ENCODE data around the gene VPS13C.
A peak's percentile ranks its signal among the peaks of the same experiment; 100 is the strongest.

VPS13C gene, protein sequence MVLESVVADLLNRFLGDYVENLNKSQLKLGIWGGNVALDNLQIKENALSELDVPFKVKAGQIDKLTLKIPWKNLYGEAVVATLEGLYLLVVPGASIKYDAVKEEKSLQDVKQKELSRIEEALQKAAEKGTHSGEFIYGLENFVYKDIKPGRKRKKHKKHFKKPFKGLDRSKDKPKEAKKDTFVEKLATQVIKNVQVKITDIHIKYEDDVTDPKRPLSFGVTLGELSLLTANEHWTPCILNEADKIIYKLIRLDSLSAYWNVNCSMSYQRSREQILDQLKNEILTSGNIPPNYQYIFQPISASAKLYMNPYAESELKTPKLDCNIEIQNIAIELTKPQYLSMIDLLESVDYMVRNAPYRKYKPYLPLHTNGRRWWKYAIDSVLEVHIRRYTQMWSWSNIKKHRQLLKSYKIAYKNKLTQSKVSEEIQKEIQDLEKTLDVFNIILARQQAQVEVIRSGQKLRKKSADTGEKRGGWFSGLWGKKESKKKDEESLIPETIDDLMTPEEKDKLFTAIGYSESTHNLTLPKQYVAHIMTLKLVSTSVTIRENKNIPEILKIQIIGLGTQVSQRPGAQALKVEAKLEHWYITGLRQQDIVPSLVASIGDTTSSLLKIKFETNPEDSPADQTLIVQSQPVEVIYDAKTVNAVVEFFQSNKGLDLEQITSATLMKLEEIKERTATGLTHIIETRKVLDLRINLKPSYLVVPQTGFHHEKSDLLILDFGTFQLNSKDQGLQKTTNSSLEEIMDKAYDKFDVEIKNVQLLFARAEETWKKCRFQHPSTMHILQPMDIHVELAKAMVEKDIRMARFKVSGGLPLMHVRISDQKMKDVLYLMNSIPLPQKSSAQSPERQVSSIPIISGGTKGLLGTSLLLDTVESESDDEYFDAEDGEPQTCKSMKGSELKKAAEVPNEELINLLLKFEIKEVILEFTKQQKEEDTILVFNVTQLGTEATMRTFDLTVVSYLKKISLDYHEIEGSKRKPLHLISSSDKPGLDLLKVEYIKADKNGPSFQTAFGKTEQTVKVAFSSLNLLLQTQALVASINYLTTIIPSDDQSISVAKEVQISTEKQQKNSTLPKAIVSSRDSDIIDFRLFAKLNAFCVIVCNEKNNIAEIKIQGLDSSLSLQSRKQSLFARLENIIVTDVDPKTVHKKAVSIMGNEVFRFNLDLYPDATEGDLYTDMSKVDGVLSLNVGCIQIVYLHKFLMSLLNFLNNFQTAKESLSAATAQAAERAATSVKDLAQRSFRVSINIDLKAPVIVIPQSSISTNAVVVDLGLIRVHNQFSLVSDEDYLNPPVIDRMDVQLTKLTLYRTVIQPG (N-terminal part only)

DNA sequence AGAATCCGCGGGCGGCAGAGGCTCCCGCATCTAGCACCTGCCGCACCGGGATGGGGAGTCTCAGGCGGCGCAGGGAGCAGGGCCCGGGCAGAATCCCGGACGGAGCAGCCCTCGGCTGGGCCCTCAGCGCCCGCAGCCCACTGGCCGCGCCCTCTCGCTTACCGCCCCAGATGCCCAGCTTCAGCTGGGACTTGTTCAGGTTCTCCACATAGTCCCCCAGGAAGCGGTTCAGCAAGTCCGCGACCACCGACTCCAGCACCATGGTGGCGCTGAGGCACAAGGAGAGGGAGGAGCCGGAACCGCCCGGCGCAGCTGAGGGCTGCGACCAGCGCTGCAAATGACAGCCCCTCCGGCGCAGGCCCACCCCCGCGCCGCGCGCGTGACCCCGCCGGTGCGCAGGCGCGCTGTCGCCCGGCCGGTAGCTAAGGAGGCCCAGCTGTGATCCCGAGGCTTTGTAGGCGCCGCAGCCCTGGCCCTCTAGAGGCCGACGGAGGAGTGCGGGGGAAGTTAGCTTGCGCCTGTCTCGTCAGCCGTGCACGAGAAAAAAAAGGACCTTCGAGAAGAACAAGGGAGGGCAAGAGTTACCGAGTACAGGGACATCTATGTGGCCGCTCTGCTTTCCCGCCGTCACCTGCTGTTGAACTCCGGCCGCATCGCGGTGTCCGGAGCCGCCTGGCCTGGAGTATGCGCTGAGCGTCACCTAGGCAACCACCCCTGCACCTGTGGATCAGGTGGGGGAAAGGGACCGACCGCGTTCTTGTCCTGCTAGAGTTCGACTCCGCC lies at the start of gene VPS13C:
TSS of gene VPS13C (minus strand) at position 335 of the 783 bp plus-strand sequence. CDS start at position 262, 73 bp downstream.
- H3K4me3 ChIP-seq (ENCODE audit: low read depth in 1 of 5, low read length in 5 of 5): peak within 1 kb of the TSS; percentile 89 to 99 (median 93)
- H3K9ac ChIP-seq (ENCODE audit: low read length in 5 of 5): peak within 1 kb of the TSS; percentile 85 to 95 (median 92)
- peak within 1 kb of the TSS; percentile 82 for H3K27ac ChIP-seq (ENCODE audit: low read depth, low read length)
- peaks cover 4 to 30% (median 22%) of the 10 kb centered on the region in 5 donors for H3K4me1 ChIP-seq (ENCODE audit: control insufficient read depth in 5 of 5, insufficient read depth in 5 of 5, low read length in 5 of 5)
- H3K36me3 ChIP-seq (ENCODE audit: control insufficient read depth in 5 of 5, insufficient read depth in 5 of 5, low read length in 5 of 5): no peaks in the 10 kb centered on the region
- no peaks in the 10 kb centered on the region for H3K27me3 ChIP-seq (ENCODE audit: control insufficient read depth in 5 of 5, insufficient read depth in 4 of 5, low read length in 5 of 5)
- H3K9me3 ChIP-seq (ENCODE audit: control insufficient read depth in 5 of 5, low read length in 5 of 5): no peaks in the 10 kb centered on the region

DNA sequence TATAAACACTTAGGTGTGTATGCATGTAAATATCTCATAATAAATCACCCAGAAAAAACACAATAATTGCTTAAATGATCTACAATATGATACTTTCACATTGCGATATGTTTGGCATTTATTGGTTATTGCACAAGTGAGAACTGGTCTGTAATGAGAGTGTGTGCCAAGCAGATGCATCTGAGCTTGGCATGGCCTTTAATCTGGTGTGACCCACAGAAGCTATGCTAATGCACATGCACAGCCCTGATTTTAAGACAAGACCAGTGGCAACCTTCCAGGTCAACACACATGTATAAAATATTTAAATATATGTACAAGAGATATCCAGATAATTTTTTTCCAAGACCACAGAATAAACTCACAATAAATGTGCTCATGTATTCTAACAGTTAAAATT lies 49.2 kb upstream of the VPS13C start:
- Histone ChIP-seq H3K9me3 (ENCODE audit: control insufficient read depth in 5 of 5, low read length in 5 of 5) (no peaks in the 10 kb centered on the region), H3K4me3 (ENCODE audit: low read depth in 1 of 5, low read length in 5 of 5) (no peak overlapping the region), H3K27ac (ENCODE audit: low read depth, low read length) (peak overlapping the region; percentile 87), H3K4me1 (ENCODE audit: control insufficient read depth in 5 of 5, insufficient read depth in 5 of 5, low read length in 5 of 5) (peaks cover 4 to 30% (median 21%) of the 10 kb centered on the region in 5 donors), H3K36me3 (ENCODE audit: control insufficient read depth in 5 of 5, insufficient read depth in 5 of 5, low read length in 5 of 5) (no peaks in the 10 kb centered on the region), H3K27me3 (ENCODE audit: control insufficient read depth in 5 of 5, insufficient read depth in 4 of 5, low read length in 5 of 5) (no peaks in the 10 kb centered on the region), H3K9ac (ENCODE audit: low read length in 5 of 5) (no peak overlapping the region)

DNA sequence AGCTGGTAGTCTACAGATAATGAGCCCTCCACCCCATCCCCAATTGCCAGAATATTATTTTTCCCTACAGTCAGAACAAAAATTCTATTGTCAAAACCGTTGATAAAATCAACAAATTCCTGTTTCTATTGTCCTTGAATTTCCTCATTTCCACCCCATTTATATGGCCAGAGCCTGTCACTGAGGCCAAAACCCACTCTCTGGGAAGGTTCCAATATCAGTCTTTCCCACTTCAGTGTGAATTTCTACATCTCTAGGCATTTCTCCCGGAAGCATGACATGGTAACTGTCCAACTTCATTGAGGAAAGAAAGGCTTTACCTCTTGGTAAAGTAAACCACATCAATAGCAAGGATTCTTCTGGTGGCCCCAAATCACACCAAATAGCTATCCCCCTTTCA lies 48.2 kb upstream of the VPS13C start:
- peak overlapping the region; percentile 4 for H3K27ac ChIP-seq (ENCODE audit: low read depth, low read length)
- H3K4me3 ChIP-seq (ENCODE audit: low read depth in 1 of 5, low read length in 5 of 5): no peak overlapping the region
- H3K9me3 ChIP-seq (ENCODE audit: control insufficient read depth in 5 of 5, low read length in 5 of 5): no peaks in the 10 kb centered on the region
- H3K9ac ChIP-seq (ENCODE audit: low read length in 5 of 5): no peak overlapping the region
- peaks cover 4 to 30% (median 24%) of the 10 kb centered on the region in 5 donors for H3K4me1 ChIP-seq (ENCODE audit: control insufficient read depth in 5 of 5, insufficient read depth in 5 of 5, low read length in 5 of 5)
- no peaks in the 10 kb centered on the region for H3K27me3 ChIP-seq (ENCODE audit: control insufficient read depth in 5 of 5, insufficient read depth in 4 of 5, low read length in 5 of 5)
- H3K36me3 ChIP-seq (ENCODE audit: control insufficient read depth in 5 of 5, insufficient read depth in 5 of 5, low read length in 5 of 5): no peaks in the 10 kb centered on the region

DNA sequence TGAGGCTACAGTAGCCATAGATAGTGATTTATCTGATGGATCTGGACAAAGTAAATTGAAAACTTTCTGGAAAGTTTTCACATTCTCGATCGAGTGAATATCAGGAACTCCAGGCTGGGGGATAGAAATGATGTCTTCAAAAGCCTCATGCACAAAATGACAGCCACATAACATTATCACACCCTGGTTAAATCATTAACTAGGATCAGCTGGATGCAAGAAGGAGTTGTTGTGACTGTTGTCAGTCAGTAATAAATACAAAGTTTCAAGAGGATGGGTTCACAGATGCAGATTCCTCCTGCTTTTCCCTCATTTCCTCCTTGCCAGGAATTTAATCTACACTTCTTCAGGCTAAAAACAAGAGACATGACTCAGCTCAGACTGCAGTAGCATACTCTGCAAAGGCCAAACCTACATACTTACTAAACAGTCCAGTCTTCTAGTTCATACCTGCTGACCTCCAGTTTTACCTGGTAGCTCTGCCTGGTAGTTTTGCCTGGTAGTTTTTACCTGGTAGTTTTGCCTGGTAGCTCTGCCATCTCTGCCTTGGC lies 47.4 kb upstream of the VPS13C start:
- Histone ChIP-seq H3K4me3 (ENCODE audit: low read depth in 1 of 5, low read length in 5 of 5) (no peak overlapping the region), H3K27me3 (ENCODE audit: control insufficient read depth in 5 of 5, insufficient read depth in 4 of 5, low read length in 5 of 5) (no peaks in the 10 kb centered on the region), H3K27ac (ENCODE audit: low read depth, low read length) (no peak overlapping the region), H3K36me3 (ENCODE audit: control insufficient read depth in 5 of 5, insufficient read depth in 5 of 5, low read length in 5 of 5) (no peaks in the 10 kb centered on the region), H3K9me3 (ENCODE audit: control insufficient read depth in 5 of 5, low read length in 5 of 5) (no peaks in the 10 kb centered on the region), H3K9ac (ENCODE audit: low read length in 5 of 5) (no peak overlapping the region), H3K4me1 (ENCODE audit: control insufficient read depth in 5 of 5, insufficient read depth in 5 of 5, low read length in 5 of 5) (peaks cover 4 to 30% (median 24%) of the 10 kb centered on the region in 5 donors)

DNA sequence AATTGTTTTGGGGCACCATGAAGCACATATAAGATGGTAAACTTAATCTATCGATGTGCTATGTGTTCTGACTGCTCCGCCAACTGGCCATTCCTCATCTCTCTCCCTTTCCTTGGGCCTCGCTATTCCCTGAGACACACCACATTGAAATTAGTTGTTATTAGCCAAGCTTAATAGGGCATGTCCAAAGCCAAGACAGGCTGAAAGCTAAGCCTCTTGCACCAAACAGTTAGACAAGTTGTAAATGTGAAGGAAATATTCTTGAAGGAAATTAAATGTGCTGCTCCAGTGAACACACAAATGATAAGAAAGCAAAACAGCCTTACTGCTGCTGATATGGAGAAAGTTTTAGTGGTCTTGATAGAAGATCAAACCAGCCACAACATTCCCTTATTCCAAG lies 45.8 kb upstream of the VPS13C start:
- no peak overlapping the region for H3K27ac ChIP-seq (ENCODE audit: low read depth, low read length)
- H3K27me3 ChIP-seq (ENCODE audit: control insufficient read depth in 5 of 5, insufficient read depth in 4 of 5, low read length in 5 of 5): no peaks in the 10 kb centered on the region
- no peak overlapping the region for H3K4me3 ChIP-seq (ENCODE audit: low read depth in 1 of 5, low read length in 5 of 5)
- H3K4me1 ChIP-seq (ENCODE audit: control insufficient read depth in 5 of 5, insufficient read depth in 5 of 5, low read length in 5 of 5): peaks cover 4 to 30% (median 23%) of the 10 kb centered on the region in 5 donors
- no peaks in the 10 kb centered on the region for H3K36me3 ChIP-seq (ENCODE audit: control insufficient read depth in 5 of 5, insufficient read depth in 5 of 5, low read length in 5 of 5)
- H3K9me3 ChIP-seq (ENCODE audit: control insufficient read depth in 5 of 5, low read length in 5 of 5): no peaks in the 10 kb centered on the region
- H3K9ac ChIP-seq (ENCODE audit: low read length in 5 of 5): no peak overlapping the region

DNA sequence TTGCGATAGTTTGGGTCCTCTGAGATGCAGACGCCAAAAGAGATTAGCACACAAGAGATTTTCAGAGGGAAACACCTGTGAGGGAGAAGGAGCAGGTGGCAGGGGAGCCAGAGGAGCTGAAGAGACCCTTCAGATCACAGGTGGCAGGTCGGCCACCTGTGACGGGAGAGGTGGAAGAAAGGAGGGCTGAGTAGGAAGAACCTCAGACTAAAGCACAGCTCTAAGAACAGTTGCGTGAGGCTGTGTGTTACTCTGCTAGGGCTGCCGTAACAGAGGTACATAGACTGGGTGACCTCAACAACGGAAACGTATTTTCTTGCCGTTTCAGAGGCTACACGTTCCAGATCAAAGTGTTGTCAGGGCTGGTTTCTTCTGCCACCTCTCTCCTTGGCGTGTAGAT lies 45.0 kb upstream of the VPS13C start:
- Histone ChIP-seq H3K4me3 (ENCODE audit: low read depth in 1 of 5, low read length in 5 of 5) (no peak overlapping the region), H3K27me3 (ENCODE audit: control insufficient read depth in 5 of 5, insufficient read depth in 4 of 5, low read length in 5 of 5) (no peaks in the 10 kb centered on the region), H3K9ac (ENCODE audit: low read length in 5 of 5) (no peak overlapping the region), H3K36me3 (ENCODE audit: control insufficient read depth in 5 of 5, insufficient read depth in 5 of 5, low read length in 5 of 5) (no peaks in the 10 kb centered on the region), H3K4me1 (ENCODE audit: control insufficient read depth in 5 of 5, insufficient read depth in 5 of 5, low read length in 5 of 5) (peaks cover 4 to 24% (median 17%) of the 10 kb centered on the region in 5 donors), H3K9me3 (ENCODE audit: control insufficient read depth in 5 of 5, low read length in 5 of 5) (no peaks in the 10 kb centered on the region), H3K27ac (ENCODE audit: low read depth, low read length) (no peak overlapping the region)

DNA sequence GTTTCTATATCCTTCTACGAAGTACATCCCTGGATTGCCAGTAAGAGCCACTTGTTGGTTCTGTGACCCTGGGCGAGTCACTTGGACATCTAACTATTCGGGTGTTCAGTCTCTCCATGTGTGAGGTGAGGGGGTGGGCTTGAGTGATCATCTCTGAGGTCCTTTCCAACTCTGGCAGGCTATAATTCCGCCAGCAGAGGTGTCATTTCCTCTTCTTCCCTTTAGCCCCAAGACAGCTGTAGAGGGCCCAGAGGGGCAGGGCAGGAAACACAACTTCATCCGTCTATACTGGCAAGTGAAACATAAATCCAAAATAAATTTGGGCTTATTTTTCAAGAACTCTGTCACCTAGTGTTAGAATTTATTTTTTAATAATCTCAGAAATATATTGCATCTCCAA lies 44.6 kb upstream of the VPS13C start:
- H3K36me3 ChIP-seq (ENCODE audit: control insufficient read depth in 5 of 5, insufficient read depth in 5 of 5, low read length in 5 of 5): no peaks in the 10 kb centered on the region
- H3K4me1 ChIP-seq (ENCODE audit: control insufficient read depth in 5 of 5, insufficient read depth in 5 of 5, low read length in 5 of 5): peaks cover under 1 to 20% (median 12%) of the 10 kb centered on the region in 5 donors
- no peak overlapping the region for H3K27ac ChIP-seq (ENCODE audit: low read depth, low read length)
- H3K9me3 ChIP-seq (ENCODE audit: control insufficient read depth in 5 of 5, low read length in 5 of 5): no peaks in the 10 kb centered on the region
- no peak overlapping the region for H3K4me3 ChIP-seq (ENCODE audit: low read depth in 1 of 5, low read length in 5 of 5)
- H3K27me3 ChIP-seq (ENCODE audit: control insufficient read depth in 5 of 5, insufficient read depth in 4 of 5, low read length in 5 of 5): no peaks in the 10 kb centered on the region
- no peak overlapping the region for H3K9ac ChIP-seq (ENCODE audit: low read length in 5 of 5)

DNA sequence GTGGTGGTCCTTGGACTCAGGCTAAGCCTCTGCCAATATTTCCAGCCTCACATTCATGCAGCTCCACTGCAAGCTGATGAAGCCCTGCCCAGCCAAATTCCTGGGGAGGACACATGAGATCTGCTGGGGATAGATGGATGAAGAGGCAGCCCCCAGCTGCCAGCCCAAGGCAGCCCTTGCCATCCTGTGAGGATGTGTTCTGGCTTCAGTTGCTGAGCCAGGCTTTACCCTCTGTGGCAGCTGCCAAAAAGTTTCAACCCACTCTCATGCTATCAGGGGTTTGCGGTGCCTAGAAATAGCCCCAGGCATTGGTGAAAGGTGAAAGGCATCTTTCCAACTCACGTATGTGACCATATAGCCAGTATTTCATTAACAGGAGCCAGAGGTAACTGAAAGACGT lies 44.2 kb upstream of the VPS13C start:
- Histone ChIP-seq H3K9ac (ENCODE audit: low read length in 5 of 5) (no peak overlapping the region), H3K27ac (ENCODE audit: low read depth, low read length) (no peak overlapping the region), H3K4me1 (ENCODE audit: control insufficient read depth in 5 of 5, insufficient read depth in 5 of 5, low read length in 5 of 5) (peaks cover 0 to 16% (median 10%) of the 10 kb centered on the region in 5 donors), H3K36me3 (ENCODE audit: control insufficient read depth in 5 of 5, insufficient read depth in 5 of 5, low read length in 5 of 5) (no peaks in the 10 kb centered on the region), H3K9me3 (ENCODE audit: control insufficient read depth in 5 of 5, low read length in 5 of 5) (no peaks in the 10 kb centered on the region), H3K27me3 (ENCODE audit: control insufficient read depth in 5 of 5, insufficient read depth in 4 of 5, low read length in 5 of 5) (no peaks in the 10 kb centered on the region), H3K4me3 (ENCODE audit: low read depth in 1 of 5, low read length in 5 of 5) (no peak overlapping the region)

DNA sequence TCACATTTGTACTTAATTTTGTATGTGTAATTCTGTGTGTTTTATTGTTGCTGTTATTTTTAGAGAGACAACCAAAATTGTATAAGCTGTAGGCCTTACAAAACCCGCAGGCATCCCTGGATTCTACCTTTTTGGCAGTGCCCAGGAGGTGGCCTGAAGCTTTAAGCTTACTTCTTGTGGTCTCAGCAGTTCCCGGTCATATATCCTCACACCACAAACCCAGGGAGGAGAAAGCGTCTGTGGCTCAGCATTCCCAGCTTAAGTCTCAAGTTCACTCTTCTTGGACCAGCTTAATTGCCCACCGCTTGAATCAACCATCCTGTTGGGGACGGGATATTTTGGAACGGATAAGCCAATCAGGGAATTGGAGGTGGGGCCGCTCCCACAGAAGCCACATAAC lies 43.2 kb upstream of the VPS13C start:
- H3K4me3 ChIP-seq (ENCODE audit: low read depth in 1 of 5, low read length in 5 of 5): no peak overlapping the region
- H3K36me3 ChIP-seq (ENCODE audit: control insufficient read depth in 5 of 5, insufficient read depth in 5 of 5, low read length in 5 of 5): no peaks in the 10 kb centered on the region
- no peak overlapping the region for H3K27ac ChIP-seq (ENCODE audit: low read depth, low read length)
- H3K9ac ChIP-seq (ENCODE audit: low read length in 5 of 5): no peak overlapping the region
- H3K4me1 ChIP-seq (ENCODE audit: control insufficient read depth in 5 of 5, insufficient read depth in 5 of 5, low read length in 5 of 5): peaks cover 0 to 16% (median 7%) of the 10 kb centered on the region in 5 donors
- no peaks in the 10 kb centered on the region for H3K27me3 ChIP-seq (ENCODE audit: control insufficient read depth in 5 of 5, insufficient read depth in 4 of 5, low read length in 5 of 5)
- H3K9me3 ChIP-seq (ENCODE audit: control insufficient read depth in 5 of 5, low read length in 5 of 5): no peaks in the 10 kb centered on the region
